Erythroblast (primary cell): Measurements from ENCODE around the gene SMAP1.

Source experiments
- GATA1 ChIP-seq: IDR thresholded peaks from 2 replicates; pipeline ENCODE4 v1.6.1; 2011; ENCODE audit warnings: low read depth, mild to moderate bottlenecking, control low read depth, low read length, moderate library complexity
- POLR2A ChIP-seq: IDR thresholded peaks from 2 replicates; pipeline ENCODE4 v1.6.1; 2011; ENCODE audit warnings: mild to moderate bottlenecking, low read length

- TF ChIP-seq POLR2A (no peak), GATA1 (no peak)
Observed at GRCh38 chr6:70708448-70708847, 40.8 kb downstream of the SMAP1 start.
